Activated naive CD8-positive, alpha-beta T cell treated with anti-CD3 and anti-CD28 coated beads, Interleukin-2, amount 50 U/mL, for 24 hours (primary cell): ENCODE data around the gene THPO.
A peak's percentile ranks its signal among the peaks of the same experiment; 100 is the strongest.

Source experiments
- ATAC-seq: fragments of 150-1000 bp; cut with Tn5 transposase; one replicate; pipeline ENCODE4 v1.10.0; 2021
- DNase-seq: peaks from one replicate; pipeline ENCODE4 v3.0.0; 2021
- H3K27ac Mint-ChIP-seq: one replicate; pipeline ENCODE4 v1.8.0; 2021; ENCODE audit warnings: mild to moderate bottlenecking, mixed read lengths
- H3K27me3 Mint-ChIP-seq: one replicate; pipeline ENCODE4 v1.8.0; 2021; ENCODE audit warnings: mixed read lengths
- H3K36me3 Mint-ChIP-seq: one replicate; pipeline ENCODE4 v1.8.0; 2021; ENCODE audit warnings: low read depth, mixed read lengths
- H3K4me1 Mint-ChIP-seq: one replicate; pipeline ENCODE4 v1.8.0; 2021; ENCODE audit warnings: mixed read lengths
- H3K4me3 Mint-ChIP-seq: one replicate; pipeline ENCODE4 v1.8.0; 2021; ENCODE audit warnings: mild to moderate bottlenecking, moderate library complexity, mixed read lengths
- H3K9me3 Mint-ChIP-seq: one replicate; pipeline ENCODE4 v1.8.0; 2021; ENCODE audit warnings: mixed read lengths

Gene THPO

GRCh38 chr3:184377882-184378445 is at the start of gene THPO:
TSS of gene THPO (minus strand) at chr3:184378207. CDS start at chr3:184376259, 1,948 bp downstream.
- Mint-ChIP-seq H3K4me1 (peaks cover 6% of the 10 kb centered on the region), H3K36me3 (no peaks in the 10 kb centered on the region), H3K27ac (no peak within 1 kb of the TSS), H3K4me3 (no peak within 1 kb of the TSS), H3K27me3 (peaks cover 56% of the 10 kb centered on the region), H3K9me3 (no peaks in the 10 kb centered on the region)
- ATAC-seq (no peak), DNase-seq (no peak)

- DNase-seq (no peak), ATAC-seq (no peak)
- H3K4me3 Mint-ChIP-seq = no peak overlapping the region
- no peak overlapping the region for H3K27ac Mint-ChIP-seq
- H3K27me3 Mint-ChIP-seq = peaks cover 17% of the 10 kb centered on the region
- no peaks in the 10 kb centered on the region for H3K9me3 Mint-ChIP-seq
- no peaks in the 10 kb centered on the region for H3K36me3 Mint-ChIP-seq
- H3K4me1 Mint-ChIP-seq = no peaks in the 10 kb centered on the region
These were observed 48.7 kb upstream of the THPO start for GRCh38 chr3:184426691-184427141.

GRCh38 chr3:184423561-184423960 is 45.6 kb upstream of the THPO start:
- Mint-ChIP-seq H3K27me3 (peaks cover 16% of the 10 kb centered on the region), H3K4me1 (no peaks in the 10 kb centered on the region), H3K4me3 (no peak overlapping the region), H3K27ac (no peak overlapping the region), H3K9me3 (no peaks in the 10 kb centered on the region), H3K36me3 (no peaks in the 10 kb centered on the region)
- DNase-seq (no peak), ATAC-seq (no peak)

- Mint-ChIP-seq H3K4me1 (no peaks in the 10 kb centered on the region), H3K9me3 (no peaks in the 10 kb centered on the region), H3K4me3 (no peak overlapping the region), H3K27me3 (peaks cover 7% of the 10 kb centered on the region), H3K36me3 (no peaks in the 10 kb centered on the region), H3K27ac (no peak overlapping the region)
- DNase-seq (no peak), ATAC-seq (peak; percentile 12)
These were observed 41.2 kb upstream of the THPO start for GRCh38 chr3:184419171-184419570.

GRCh38 chr3:184417619-184418327 is 39.8 kb upstream of the THPO start:
- Mint-ChIP-seq H3K4me1 (no peaks in the 10 kb centered on the region), H3K27me3 (peaks cover 1% of the 10 kb centered on the region), H3K27ac (no peak overlapping the region), H3K9me3 (no peaks in the 10 kb centered on the region), H3K36me3 (no peaks in the 10 kb centered on the region), H3K4me3 (no peak overlapping the region)
- ATAC-seq = peak; percentile 87
- peak; percentile 76 for DNase-seq

- Mint-ChIP-seq H3K9me3 (no peaks in the 10 kb centered on the region), H3K27ac (no peak overlapping the region), H3K27me3 (peaks cover 1% of the 10 kb centered on the region), H3K36me3 (no peaks in the 10 kb centered on the region), H3K4me3 (no peak overlapping the region), H3K4me1 (no peaks in the 10 kb centered on the region)
- ATAC-seq (no peak), DNase-seq (no peak)
These were observed 37.1 kb upstream of the THPO start for GRCh38 chr3:184415203-184415490.

GRCh38 chr3:184414418-184415202 is 36.6 kb upstream of the THPO start:
- Mint-ChIP-seq H3K27ac (no peak overlapping the region), H3K4me3 (no peak overlapping the region), H3K36me3 (no peaks in the 10 kb centered on the region), H3K4me1 (no peaks in the 10 kb centered on the region), H3K9me3 (no peaks in the 10 kb centered on the region), H3K27me3 (peaks cover 1% of the 10 kb centered on the region)
- ATAC-seq (no peak), DNase-seq (no peak)

- H3K9me3 Mint-ChIP-seq = no peaks in the 10 kb centered on the region
- DNase-seq = no peak
- no peak for ATAC-seq
- no peak overlapping the region for H3K27ac Mint-ChIP-seq
- H3K36me3 Mint-ChIP-seq = no peaks in the 10 kb centered on the region
- no peaks in the 10 kb centered on the region for H3K27me3 Mint-ChIP-seq
- no peaks in the 10 kb centered on the region for H3K4me1 Mint-ChIP-seq
- no peak overlapping the region for H3K4me3 Mint-ChIP-seq
These were observed 32.0 kb upstream of the THPO start for GRCh38 chr3:184409946-184410500.

- H3K27me3 Mint-ChIP-seq = no peaks in the 10 kb centered on the region
- no peak overlapping the region for H3K4me3 Mint-ChIP-seq
- no peak for ATAC-seq
- H3K27ac Mint-ChIP-seq = no peak overlapping the region
- no peaks in the 10 kb centered on the region for H3K4me1 Mint-ChIP-seq
- DNase-seq = no peak
- no peaks in the 10 kb centered on the region for H3K9me3 Mint-ChIP-seq
- H3K36me3 Mint-ChIP-seq = no peaks in the 10 kb centered on the region
These were observed 31.4 kb upstream of the THPO start for GRCh38 chr3:184409331-184409926.

- Mint-ChIP-seq H3K9me3 (no peaks in the 10 kb centered on the region), H3K4me1 (no peaks in the 10 kb centered on the region), H3K36me3 (no peaks in the 10 kb centered on the region), H3K27me3 (peaks cover 16% of the 10 kb centered on the region), H3K4me3 (no peak overlapping the region), H3K27ac (no peak overlapping the region)
- ATAC-seq (no peak), DNase-seq (no peak)
These were observed 27.3 kb upstream of the THPO start for GRCh38 chr3:184405075-184406030.

GRCh38 chr3:184399410-184399809 is 21.4 kb upstream of the THPO start:
- no peak for ATAC-seq
- H3K9me3 Mint-ChIP-seq = no peaks in the 10 kb centered on the region
- H3K4me3 Mint-ChIP-seq = no peak overlapping the region
- H3K4me1 Mint-ChIP-seq = no peaks in the 10 kb centered on the region
- H3K36me3 Mint-ChIP-seq = no peaks in the 10 kb centered on the region
- peaks cover 26% of the 10 kb centered on the region for H3K27me3 Mint-ChIP-seq
- DNase-seq = no peak
- no peak overlapping the region for H3K27ac Mint-ChIP-seq

- no peak overlapping the region for H3K4me3 Mint-ChIP-seq
- no peak for ATAC-seq
- no peaks in the 10 kb centered on the region for H3K9me3 Mint-ChIP-seq
- peaks cover 17% of the 10 kb centered on the region for H3K27me3 Mint-ChIP-seq
- no peak for DNase-seq
- H3K4me1 Mint-ChIP-seq = no peaks in the 10 kb centered on the region
- H3K36me3 Mint-ChIP-seq = no peaks in the 10 kb centered on the region
- no peak overlapping the region for H3K27ac Mint-ChIP-seq
These were observed 17.3 kb upstream of the THPO start for GRCh38 chr3:184395320-184395660.

- ATAC-seq (no peak), DNase-seq (no peak)
- Mint-ChIP-seq H3K4me1 (no peaks in the 10 kb centered on the region), H3K9me3 (no peaks in the 10 kb centered on the region), H3K27me3 (peaks cover 18% of the 10 kb centered on the region), H3K36me3 (no peaks in the 10 kb centered on the region), H3K27ac (no peak overlapping the region), H3K4me3 (no peak overlapping the region)
These were observed 13.3 kb upstream of the THPO start for GRCh38 chr3:184391266-184391665.
